HepG2 (cell line): ENCODE data around the gene CACNG8. TPM values are rescaled to one million over a fixed set of nuclear protein-coding genes. Genes with fewer than 3 reads are reported as not detected.

Experiments
- ATAC-seq: fragments of 200-7000 bp; cut with Tn5 transposase; 3 replicates; pipeline ENCODE4 v1.9.1; 2020; ENCODE audit warnings: mild to moderate bottlenecking, moderate library complexity
- BruUV-seq: library from RNA; stranded (reverse); fragments of 400-500 nt; replicated peaks from 2 replicates; lab custom pipeline; 2021; lab: Mats Ljungman, UMichigan
- CTCF ChIA-PET: fragments of 300-600 bp; formaldehyde crosslinking; extraction: SDS; loops from one replicate; lab custom pipeline; 2021; ENCODE audit warnings: low total read pairs, inconsistent platforms, low intra/inter-chr PET ratio; lab: Yijun Ruan, JAX
- POLR2A ChIA-PET: fragments of 350-600 bp; sonication (Branson Sonifier 250); formaldehyde crosslinking; loops from one replicate; lab custom pipeline; 2020; ENCODE audit warnings: antibody characterized with exemption, inconsistent platforms; lab: Yijun Ruan, JAX
- DNase-seq: peaks from one replicate; pipeline ENCODE4 v3.0.0-alpha.2; 2015; ENCODE audit warnings: low spot score
- FAIRE-seq: peaks from 3 replicates; lab custom pipeline; 2011; peaks lifted over from hg19 to GRCh38; lab: Jason Lieb, UNC
- H2AFZ ChIP-seq: one replicate; pipeline ENCODE4 v1.6.1; 2011; ENCODE audit warnings: low read length, inconsistent platforms
- H3K27ac ChIP-seq: fragments of 300-600 bp; 3 replicates; pipeline ENCODE4 v1.8.0; 2011; ENCODE audit warnings: mixed run types, mild to moderate bottlenecking, mixed read lengths, low read length, inconsistent platforms; ENCODE audit not compliant: insufficient read depth; ENCODE audit errors: extremely low read length
- H3K27me3 ChIP-seq, 2 experiments: fragments of 200-600 bp in 1 of 2; 2 replicates in 1 of 2; 3 replicates in 1 of 2; pipeline versions ENCODE4 v1.6.0 to v1.8.0; 2011; ENCODE audit warnings: low read length in 2 of 2, mild to moderate bottlenecking in 2 of 2, moderate library complexity in 2 of 2, inconsistent platforms in 1 of 2; ENCODE audit not compliant: insufficient read depth in 2 of 2, control insufficient read depth in 1 of 2
- H3K36me3 ChIP-seq, 2 experiments: fragments of 200-600 bp in 1 of 2; replicated peaks in 1 of 2; 2 replicates in 1 of 2; 3 replicates in 1 of 2; pipeline versions ENCODE4 v1.5.1 to v1.8.0; 2011; ENCODE audit warnings: low read length in 2 of 2, inconsistent platforms in 1 of 2; ENCODE audit not compliant: insufficient read depth in 2 of 2, control insufficient read depth in 1 of 2
- H3K4me1 ChIP-seq: 2 replicates; pipeline ENCODE4 v1.5.1; 2012; ENCODE audit warnings: low read length, inconsistent platforms; ENCODE audit not compliant: insufficient read depth
- H3K4me2 ChIP-seq: 2 replicates; pipeline ENCODE4 v1.6.0; 2011; ENCODE audit warnings: low read depth, low read length, inconsistent platforms
- H3K4me3 ChIP-seq, 3 experiments: fragments of 200-600 bp in 1 of 3; sonication (generic), shearing (Covaris generic) in 1 of 3; replicated peaks in 1 of 3; 2 replicates each; pipeline ENCODE4 v1.5.1; 2011 to 2016; ENCODE audit warnings: low read length in 3 of 3, inconsistent platforms in 2 of 3, low read depth in 2 of 3, mild to moderate bottlenecking in 2 of 3, control low read depth in 1 of 3, mixed read lengths in 1 of 3; ENCODE audit not compliant: insufficient read depth in 1 of 3
- H3K79me2 ChIP-seq: one replicate; pipeline ENCODE4 v1.6.1; 2011; ENCODE audit warnings: low read length, inconsistent platforms; ENCODE audit not compliant: insufficient read depth
- H3K9ac ChIP-seq: 2 replicates; pipeline ENCODE4 v1.6.0; 2011; ENCODE audit warnings: mild to moderate bottlenecking, low read depth, low read length, inconsistent platforms; ENCODE audit not compliant: insufficient read depth
- H3K9me3 ChIP-seq: 2 replicates; pipeline ENCODE4 v1.5.1; 2012; ENCODE audit warnings: mild to moderate bottlenecking, low read length
- H4K20me1 ChIP-seq: 2 replicates; pipeline ENCODE4 v1.6.0; 2011; ENCODE audit warnings: inconsistent platforms, mild to moderate bottlenecking, low read length, moderate library complexity; ENCODE audit not compliant: insufficient read depth
- GATA4 ChIP-seq: sonication (generic); IDR thresholded peaks from 2 replicates; pipeline ENCODE4 v1.6.1; 2016; ENCODE audit warnings: antibody characterized with exemption, low read depth, borderline replicate concordance
- GATAD1 ChIP-seq: IDR thresholded peaks from 2 replicates; pipeline ENCODE4 v1.6.1; 2016; ENCODE audit warnings: missing genetic modification reagents, missing compliant biosample characterization
- HES4 ChIP-seq: sonication (generic); formaldehyde crosslinking; IDR thresholded peaks from 2 replicates; pipeline ENCODE4 v1.9.0; 2021; ENCODE audit warnings: mild to moderate bottlenecking, missing genetic modification reagents, borderline replicate concordance
- HNRNPK ChIP-seq: fragments of 200-400 bp; formaldehyde crosslinking; IDR thresholded peaks from 2 replicates; pipeline ENCODE4 v1.6.1; 2018; ENCODE audit warnings: low read length, low read depth, moderate library complexity, mild to moderate bottlenecking; ENCODE audit not compliant: poor library complexity, severe bottlenecking
- HOXA3 ChIP-seq: sonication (generic); formaldehyde crosslinking; IDR thresholded peaks from 2 replicates; pipeline ENCODE4 v1.5.0; 2020; ENCODE audit warnings: missing genetic modification reagents
- KDM3A ChIP-seq: IDR thresholded peaks from 2 replicates; pipeline ENCODE4 v1.6.1; 2018; ENCODE audit warnings: low read depth, missing compliant biosample characterization
- NFE2L1 ChIP-seq: sonication (generic); formaldehyde crosslinking; IDR thresholded peaks from 2 replicates; pipeline ENCODE4 v1.4.0; 2020; ENCODE audit warnings: missing genetic modification reagents, mild to moderate bottlenecking, borderline replicate concordance
- NR3C1 ChIP-seq: sonication (generic); formaldehyde crosslinking; IDR thresholded peaks from 2 replicates; pipeline ENCODE4 v1.4.0; 2020; ENCODE audit warnings: missing genetic modification reagents
- SMAD9 ChIP-seq: sonication (generic); formaldehyde crosslinking; IDR thresholded peaks from 2 replicates; pipeline ENCODE4 v1.5.1; 2020; ENCODE audit warnings: mild to moderate bottlenecking, missing genetic modification reagents
- SRSF1 ChIP-seq: fragments of 200-400 bp; formaldehyde crosslinking; optimal IDR thresholded peaks from 2 replicates; pipeline ENCODE3; 2017; ENCODE audit warnings: mild to moderate bottlenecking, low read depth, low read length, moderate library complexity
- STAG1 ChIP-seq: sonication (generic); formaldehyde crosslinking; IDR thresholded peaks from 2 replicates; pipeline ENCODE4 v1.4.0; 2020; ENCODE audit warnings: missing genetic modification reagents
- ZNF274 ChIP-seq: sonication (generic); formaldehyde crosslinking; IDR thresholded peaks from 2 replicates; pipeline ENCODE4 v1.5.1; 2020; ENCODE audit warnings: mild to moderate bottlenecking, missing genetic modification reagents
- ZNF547 ChIP-seq: sonication (generic); formaldehyde crosslinking; IDR thresholded peaks from 2 replicates; pipeline ENCODE4 v1.5.1; 2020; ENCODE audit warnings: mild to moderate bottlenecking, missing genetic modification reagents
- WGBS: methylation state at CpG from one replicate; pipeline ENCODE4 v1.1.6; 2017; ENCODE audit warnings: low lambda C conversion rate; 5-methylcytosine and 5-hydroxymethylcytosine counted together
- in situ Hi-C: cut with HindIII; loops from 2 replicates; pipeline ENCODE4 v1.10.0; 2017; ENCODE audit warnings: low pct_unique_long_range_greater_than_20kb; ENCODE audit not compliant: extremely low pct_ligation_motif_present
- intact Hi-C: fragments of 100-400 bp; cut with micrococcal nuclease; formaldehyde crosslinking; loops from one replicate; pipeline ENCODE4 v1.10.0; 2022; ENCODE audit not compliant: unreplicated experiment
- polyA plus RNA-seq, 8 experiments: library from polyadenylated mRNA; depleted of rRNA in 3 of 8; stranded (reverse) in 7 of 8; unstranded in 1 of 8; fragments of >200 nt; fragmentation: Illumina TruSeq in 4 of 8; extraction: Trizol in 4 of 8; gene quantifications; 2 replicates each; pipeline versions ENCODE4 v1.2.1 to v1.2.3, GENCODE V29; 2011 to 2016; ENCODE audit warnings: low read depth in 4 of 8, missing spikeins in 1 of 8, mixed read lengths in 1 of 8; ENCODE audit not compliant: insufficient read depth in 1 of 8
- total RNA-seq, 5 experiments: library from RNA; depleted of rRNA; stranded (reverse); fragments of >200 nt; fragmentation: Illumina TruSeq; extraction: Trizol; gene quantifications; 2 replicates each; pipeline ENCODE4 v1.2.3, GENCODE V29; 2016; ENCODE audit warnings: low read depth in 1 of 5
- TF ChIP-seq, protein P1 (sequence below), 2 experiments: sonication (generic) in 1 of 2; formaldehyde crosslinking in 1 of 2; IDR thresholded peaks; 2 replicates each; pipeline versions ENCODE4 v1.4.0 to v1.6.1; 2018 to 2020; ENCODE audit warnings: missing genetic modification reagents in 2 of 2, borderline replicate concordance in 1 of 2, low read depth in 1 of 2, mild to moderate bottlenecking in 1 of 2, missing biosample characterization in 1 of 2
- TF ChIP-seq, protein P2 (sequence below): sonication (generic); formaldehyde crosslinking; IDR thresholded peaks from 2 replicates; pipeline ENCODE4 v1.5.0; 2020; ENCODE audit warnings: mild to moderate bottlenecking, missing genetic modification reagents, moderate library complexity
- TF ChIP-seq, protein P3 (sequence below): fragments of 450-650 bp; IDR thresholded peaks from 2 replicates; pipeline ENCODE4 v1.6.1; 2017; ENCODE audit warnings: mild to moderate bottlenecking
- TF ChIP-seq, protein P4 (sequence below): sonication (generic); formaldehyde crosslinking; IDR thresholded peaks from 2 replicates; pipeline ENCODE4 v1.8.0; 2023; ENCODE audit warnings: mild to moderate bottlenecking, missing genetic modification reagents

The CACNG8 gene
- total and polyA plus RNA-seq, 2 of the 13 experiments (the other 11 are each of a cell fraction or from before 2014, with no cell fraction given) = not detected

DNA sequence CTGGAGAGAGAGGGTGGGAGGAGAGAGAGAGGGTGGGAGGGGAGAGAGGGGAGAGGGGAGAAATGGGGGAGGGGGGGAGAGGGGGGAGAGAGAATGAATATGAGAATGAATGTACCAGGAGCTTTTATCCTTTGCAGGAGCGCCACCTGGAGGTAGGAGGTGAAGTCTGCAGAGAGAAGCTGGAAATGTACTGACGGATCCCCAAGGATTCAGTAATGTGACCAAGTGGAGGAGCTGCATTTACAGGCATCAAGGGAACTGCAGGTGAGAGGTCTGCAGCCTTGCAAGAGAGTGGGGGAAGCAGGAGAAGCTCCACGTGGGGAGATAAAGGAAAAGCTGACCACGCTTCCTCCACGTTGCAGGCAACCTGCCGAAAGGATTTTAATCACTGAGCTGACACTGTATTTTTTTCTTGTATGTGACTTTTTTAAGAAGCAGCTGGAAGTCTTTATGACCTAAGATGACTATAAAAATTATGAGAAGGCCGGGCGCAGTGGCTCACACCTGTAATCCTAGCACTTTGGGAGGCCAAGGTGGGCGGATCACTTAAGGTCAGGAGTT, 67.3 kb downstream of the CACNG8 start:
- no peak overlapping the region for H2AFZ ChIP-seq
- ATAC-seq (peak; percentile 77), FAIRE-seq (peak; percentile 85), DNase-seq (peak; percentile 72)
- H3K9ac ChIP-seq = no peak overlapping the region
- ChIA-PET POLR2A (no interaction called here), CTCF (interaction anchor here (2.1 to 2.9 kb wide), 4 partner anchors 123 to 237 kb away, joined by 11 to 19 read pairs (median 14); no protein-coding TSS in a partner anchor)
- H3K9me3 ChIP-seq = no peaks in the 10 kb centered on the region
- BruUV-seq = no TSS peak
- under 1% methylated on average over 9 of the region's 9 CpGs for WGBS
- no peak overlapping the region for H3K4me3 ChIP-seq
- intact Hi-C loops = loop anchor here (1.0 kb wide), 2 partner anchors 188 to 222 kb away; no protein-coding TSS in a partner anchor
- no peaks in the 10 kb centered on the region for H3K36me3 ChIP-seq
- no peaks in the 10 kb centered on the region; a peak in 2 of 5 replicates for H3K27me3 ChIP-seq
- peaks cover 17% of the 10 kb centered on the region for H3K4me1 ChIP-seq
- no peak overlapping the region for H3K27ac ChIP-seq
- H3K79me2 ChIP-seq = no peaks in the 10 kb centered on the region
- in situ Hi-C loops = loop anchor here (10.0 kb wide), 2 partner anchors 125 to 225 kb away; partner anchors contain the start of gene CACNG7
- H4K20me1 ChIP-seq = no peaks in the 10 kb centered on the region
- no peak overlapping the region for H3K4me2 ChIP-seq
- peak; percentile 66 for TF ChIP-seq STAG1
- TF ChIP-seq, protein P1, sequence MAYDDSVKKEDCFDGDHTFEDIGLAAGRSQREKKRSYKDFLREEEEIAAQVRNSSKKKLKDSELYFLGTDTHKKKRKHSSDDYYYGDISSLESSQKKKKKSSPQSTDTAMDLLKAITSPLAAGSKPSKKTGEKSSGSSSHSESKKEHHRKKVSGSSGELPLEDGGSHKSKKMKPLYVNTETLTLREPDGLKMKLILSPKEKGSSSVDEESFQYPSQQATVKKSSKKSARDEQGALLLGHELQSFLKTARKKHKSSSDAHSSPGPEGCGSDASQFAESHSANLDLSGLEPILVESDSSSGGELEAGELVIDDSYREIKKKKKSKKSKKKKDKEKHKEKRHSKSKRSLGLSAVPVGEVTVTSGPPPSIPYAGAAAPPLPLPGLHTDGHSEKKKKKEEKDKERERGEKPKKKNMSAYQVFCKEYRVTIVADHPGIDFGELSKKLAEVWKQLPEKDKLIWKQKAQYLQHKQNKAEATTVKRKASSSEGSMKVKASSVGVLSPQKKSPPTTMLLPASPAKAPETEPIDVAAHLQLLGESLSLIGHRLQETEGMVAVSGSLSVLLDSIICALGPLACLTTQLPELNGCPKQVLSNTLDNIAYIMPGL (CRISPR knock-in tag; IDR thresholded peaks at IDR 0.05; ENCODE audit: borderline replicate concordance in 1 of 2, low read depth in 1 of 2) = no peak
- TF ChIP-seq KDM3A = no peak
- TF ChIP-seq, protein P2, sequence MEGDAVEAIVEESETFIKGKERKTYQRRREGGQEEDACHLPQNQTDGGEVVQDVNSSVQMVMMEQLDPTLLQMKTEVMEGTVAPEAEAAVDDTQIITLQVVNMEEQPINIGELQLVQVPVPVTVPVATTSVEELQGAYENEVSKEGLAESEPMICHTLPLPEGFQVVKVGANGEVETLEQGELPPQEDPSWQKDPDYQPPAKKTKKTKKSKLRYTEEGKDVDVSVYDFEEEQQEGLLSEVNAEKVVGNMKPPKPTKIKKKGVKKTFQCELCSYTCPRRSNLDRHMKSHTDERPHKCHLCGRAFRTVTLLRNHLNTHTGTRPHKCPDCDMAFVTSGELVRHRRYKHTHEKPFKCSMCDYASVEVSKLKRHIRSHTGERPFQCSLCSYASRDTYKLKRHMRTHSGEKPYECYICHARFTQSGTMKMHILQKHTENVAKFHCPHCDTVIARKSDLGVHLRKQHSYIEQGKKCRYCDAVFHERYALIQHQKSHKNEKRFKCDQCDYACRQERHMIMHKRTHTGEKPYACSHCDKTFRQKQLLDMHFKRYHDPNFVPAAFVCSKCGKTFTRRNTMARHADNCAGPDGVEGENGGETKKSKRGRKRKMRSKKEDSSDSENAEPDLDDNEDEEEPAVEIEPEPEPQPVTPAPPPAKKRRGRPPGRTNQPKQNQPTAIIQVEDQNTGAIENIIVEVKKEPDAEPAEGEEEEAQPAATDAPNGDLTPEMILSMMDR = peak; percentile 79
- TF ChIP-seq SMAD9 = no peak
- TF ChIP-seq ZNF547 (CRISPR knock-in tag) = no peak
- no peak for TF ChIP-seq ZNF274 (CRISPR knock-in tag)
- TF ChIP-seq GATA4 = no peak
- no peak for TF ChIP-seq GATAD1
- no peak for TF ChIP-seq HES4 (CRISPR knock-in tag)
- TF ChIP-seq NFE2L1 (CRISPR knock-in tag) = no peak
- no peak for TF ChIP-seq SRSF1
- TF ChIP-seq, protein P3, sequence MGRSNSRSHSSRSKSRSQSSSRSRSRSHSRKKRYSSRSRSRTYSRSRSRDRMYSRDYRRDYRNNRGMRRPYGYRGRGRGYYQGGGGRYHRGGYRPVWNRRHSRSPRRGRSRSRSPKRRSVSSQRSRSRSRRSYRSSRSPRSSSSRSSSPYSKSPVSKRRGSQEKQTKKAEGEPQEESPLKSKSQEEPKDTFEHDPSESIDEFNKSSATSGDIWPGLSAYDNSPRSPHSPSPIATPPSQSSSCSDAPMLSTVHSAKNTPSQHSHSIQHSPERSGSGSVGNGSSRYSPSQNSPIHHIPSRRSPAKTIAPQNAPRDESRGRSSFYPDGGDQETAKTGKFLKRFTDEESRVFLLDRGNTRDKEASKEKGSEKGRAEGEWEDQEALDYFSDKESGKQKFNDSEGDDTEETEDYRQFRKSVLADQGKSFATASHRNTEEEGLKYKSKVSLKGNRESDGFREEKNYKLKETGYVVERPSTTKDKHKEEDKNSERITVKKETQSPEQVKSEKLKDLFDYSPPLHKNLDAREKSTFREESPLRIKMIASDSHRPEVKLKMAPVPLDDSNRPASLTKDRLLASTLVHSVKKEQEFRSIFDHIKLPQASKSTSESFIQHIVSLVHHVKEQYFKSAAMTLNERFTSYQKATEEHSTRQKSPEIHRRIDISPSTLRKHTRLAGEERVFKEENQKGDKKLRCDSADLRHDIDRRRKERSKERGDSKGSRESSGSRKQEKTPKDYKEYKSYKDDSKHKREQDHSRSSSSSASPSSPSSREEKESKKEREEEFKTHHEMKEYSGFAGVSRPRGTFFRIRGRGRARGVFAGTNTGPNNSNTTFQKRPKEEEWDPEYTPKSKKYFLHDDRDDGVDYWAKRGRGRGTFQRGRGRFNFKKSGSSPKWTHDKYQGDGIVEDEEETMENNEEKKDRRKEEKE = no peak
- TF ChIP-seq, protein P4, sequence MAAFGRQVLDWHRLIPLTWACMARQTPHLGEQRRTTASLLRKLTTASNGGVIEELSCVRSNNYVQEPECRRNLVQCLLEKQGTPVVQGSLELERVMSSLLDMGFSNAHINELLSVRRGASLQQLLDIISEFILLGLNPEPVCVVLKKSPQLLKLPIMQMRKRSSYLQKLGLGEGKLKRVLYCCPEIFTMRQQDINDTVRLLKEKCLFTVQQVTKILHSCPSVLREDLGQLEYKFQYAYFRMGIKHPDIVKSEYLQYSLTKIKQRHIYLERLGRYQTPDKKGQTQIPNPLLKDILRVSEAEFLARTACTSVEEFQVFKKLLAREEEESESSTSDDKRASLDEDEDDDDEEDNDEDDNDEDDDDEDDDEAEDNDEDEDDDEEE (CRISPR knock-in tag) = no peak
- TF ChIP-seq HNRNPK = peak; percentile 50
- TF ChIP-seq HOXA3 (CRISPR knock-in tag) = no peak
- TF ChIP-seq NR3C1 = no peak
